Tibial artery (tissue), 4 donors: ENCODE data around the gene BMPR1B.

Source experiments
- DNase-seq, 2 donors: peaks; one replicate each; pipeline ENCODE4 v3.0.0-alpha.2; 2019
- H3K27ac ChIP-seq, 2 donors: fragments of 200-600 bp; sonication (generic) in 1 of 2; 1 replicate in 1 of 2; 2 replicates in 1 of 2; pipeline ENCODE4 v1.5.1; 2018 to 2019; ENCODE audit warnings: mild to moderate bottlenecking in 1 of 2
- H3K27me3 ChIP-seq, 2 donors: fragments of 200-600 bp; sonication (generic) in 1 of 2; one replicate each; pipeline versions ENCODE4 v1.5.1 to v1.6.0; 2016 to 2019
- H3K36me3 ChIP-seq, 3 donors: fragments of 200-600 bp; sonication (generic) in 2 of 3; one replicate each; pipeline ENCODE4 v1.5.1; 2016 to 2019; ENCODE audit warnings: mild to moderate bottlenecking in 2 of 3
- H3K4me1 ChIP-seq, 4 donors: fragments of 200-600 bp; sonication (generic) in 2 of 4; 1 replicate in 3 of 4; 2 replicates in 1 of 4; pipeline ENCODE4 v1.5.1; 2016 to 2019
- H3K4me3 ChIP-seq, 2 donors: fragments of 200-600 bp; sonication (generic) in 1 of 2; 1 replicate in 1 of 2; 2 replicates in 1 of 2; pipeline ENCODE4 v1.5.1; 2018 to 2019; ENCODE audit warnings: mild to moderate bottlenecking in 2 of 2
- H3K9me3 ChIP-seq, 3 donors: fragments of 200-600 bp; sonication (generic) in 1 of 3; one replicate each; pipeline ENCODE4 v1.5.1; 2016 to 2019
- CTCF ChIP-seq, 2 experiments: fragments of 200-600 bp in 1 of 2; fragments of 450-650 bp in 1 of 2; IDR thresholded peaks; one replicate each; pipeline ENCODE4 v1.5.1; 2017 to 2019; ENCODE audit warnings: antibody characterized with exemption in 2 of 2, mild to moderate bottlenecking in 1 of 2, moderate library complexity in 1 of 2
- intact Hi-C: fragments of 100-400 bp; cut with DNase I; formaldehyde crosslinking; loops from one replicate; pipeline ENCODE4 v1.15.0; 2023; ENCODE audit warnings: low total_unique reads

Gene BMPR1B

GRCh38 chr4:95004912-95005311 is 247.2 kb downstream of the BMPR1B start:
- no peak for DNase-seq
- no peak for TF ChIP-seq CTCF (IDR thresholded peaks at IDR 0.05)
- Histone ChIP-seq H3K27me3 (no peaks in the 10 kb centered on the region), H3K4me3 (no peak overlapping the region), H3K9me3 (no peaks in the 10 kb centered on the region), H3K4me1 (no peaks in the 10 kb centered on the region), H3K36me3 (no peaks in the 10 kb centered on the region), H3K27ac (no peak overlapping the region)
- intact Hi-C loops: no loop called here

- no peak overlapping the region for H3K27ac ChIP-seq
- TF ChIP-seq CTCF (IDR thresholded peaks at IDR 0.05): no peak
- H3K4me3 ChIP-seq: no peak overlapping the region
- H3K36me3 ChIP-seq: no peaks in the 10 kb centered on the region
- intact Hi-C loops: no loop called here
- no peaks in the 10 kb centered on the region for H3K4me1 ChIP-seq
- H3K27me3 ChIP-seq: no peaks in the 10 kb centered on the region
- H3K9me3 ChIP-seq: no peaks in the 10 kb centered on the region
- no peak for DNase-seq
Observed at GRCh38 chr4:95007998-95008397, 250.2 kb downstream of the BMPR1B start.

- Histone ChIP-seq H3K27ac (no peak overlapping the region), H3K4me3 (no peak overlapping the region), H3K9me3 (no peaks in the 10 kb centered on the region), H3K4me1 (no peaks in the 10 kb centered on the region), H3K36me3 (no peaks in the 10 kb centered on the region), H3K27me3 (no peaks in the 10 kb centered on the region)
- DNase-seq: no peak
- intact Hi-C loops: no loop called here
- TF ChIP-seq CTCF (IDR thresholded peaks at IDR 0.05): no peak
Observed at GRCh38 chr4:95013236-95013635, 255.5 kb downstream of the BMPR1B start.

DNA sequence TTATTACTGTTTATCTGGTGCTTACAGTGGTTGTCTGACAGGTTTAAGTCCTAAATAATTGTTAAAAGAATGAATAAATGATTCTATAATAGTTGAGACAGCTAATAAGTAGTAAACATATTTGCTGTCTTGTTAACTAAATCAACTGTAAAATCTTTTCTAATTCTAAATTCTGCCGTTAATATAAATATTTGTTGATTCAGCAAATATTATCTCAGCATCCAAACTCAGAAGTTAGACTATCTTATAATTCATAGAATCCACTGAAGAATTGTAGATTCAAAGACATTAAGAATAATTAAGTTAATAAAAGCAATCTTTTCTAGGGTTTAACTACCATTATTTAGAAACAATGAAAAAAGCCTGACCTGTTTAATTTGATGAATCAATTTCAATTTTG is 256.3 kb downstream of the BMPR1B start:
- TF ChIP-seq CTCF (IDR thresholded peaks at IDR 0.05): no peak
- no peaks in the 10 kb centered on the region for H3K36me3 ChIP-seq
- no peak overlapping the region for H3K27ac ChIP-seq
- peaks cover 0 to 5% (median 0%) of the 10 kb centered on the region in 4 donors for H3K4me1 ChIP-seq
- intact Hi-C loops: no loop called here
- no peaks in the 10 kb centered on the region for H3K9me3 ChIP-seq
- H3K4me3 ChIP-seq: no peak overlapping the region
- no peak for DNase-seq
- no peaks in the 10 kb centered on the region for H3K27me3 ChIP-seq

GRCh38 chr4:95017305-95018064 is 259.7 kb downstream of the BMPR1B start:
- Histone ChIP-seq H3K27me3 (no peaks in the 10 kb centered on the region), H3K27ac (no peak overlapping the region), H3K4me1 (peaks cover 0 to 10% (median 0%) of the 10 kb centered on the region in 4 donors), H3K36me3 (no peaks in the 10 kb centered on the region), H3K9me3 (no peaks in the 10 kb centered on the region), H3K4me3 (no peak overlapping the region)
- no peak for TF ChIP-seq CTCF (IDR thresholded peaks at IDR 0.05)
- intact Hi-C loops: no loop called here
- no peak for DNase-seq
